ENCODE data around the gene AMD1.

AMD1 gene

GRCh38 chr6:110859335-110859792, 15.2 kb upstream of the AMD1 start:
- Histone ChIP-seq H3K4me3 (ENCODE audit: low read length) (no peak overlapping the region), H4K20me1 (ENCODE audit: insufficient read depth, low read length) (no peaks in the 10 kb centered on the region), H3K27ac (ENCODE audit: low read length) (no peak overlapping the region), H3K79me2 (ENCODE audit: low read length) (no peaks in the 10 kb centered on the region), H3K9ac (ENCODE audit: low read length) (no peak overlapping the region), H3K4me1 (ENCODE audit: low read length) (no peaks in the 10 kb centered on the region), H3K9me3 (ENCODE audit: insufficient read depth, low read length) (no peaks in the 10 kb centered on the region), H3K27me3 (ENCODE audit: low read depth, low read length) (no peaks in the 10 kb centered on the region), H3K4me2 (ENCODE audit: low read length) (no peak overlapping the region), H3K36me3 (replicated peaks; ENCODE audit: low read depth, low read length) (no peaks in the 10 kb centered on the region), H2AFZ (ENCODE audit: low read depth, low read length) (no peak overlapping the region)
- TF ChIP-seq EZH2phosphoT487 (IDR thresholded peaks at IDR 0.05; ENCODE audit: low read depth) = no peak
- TF ChIP-seq, protein P1, sequence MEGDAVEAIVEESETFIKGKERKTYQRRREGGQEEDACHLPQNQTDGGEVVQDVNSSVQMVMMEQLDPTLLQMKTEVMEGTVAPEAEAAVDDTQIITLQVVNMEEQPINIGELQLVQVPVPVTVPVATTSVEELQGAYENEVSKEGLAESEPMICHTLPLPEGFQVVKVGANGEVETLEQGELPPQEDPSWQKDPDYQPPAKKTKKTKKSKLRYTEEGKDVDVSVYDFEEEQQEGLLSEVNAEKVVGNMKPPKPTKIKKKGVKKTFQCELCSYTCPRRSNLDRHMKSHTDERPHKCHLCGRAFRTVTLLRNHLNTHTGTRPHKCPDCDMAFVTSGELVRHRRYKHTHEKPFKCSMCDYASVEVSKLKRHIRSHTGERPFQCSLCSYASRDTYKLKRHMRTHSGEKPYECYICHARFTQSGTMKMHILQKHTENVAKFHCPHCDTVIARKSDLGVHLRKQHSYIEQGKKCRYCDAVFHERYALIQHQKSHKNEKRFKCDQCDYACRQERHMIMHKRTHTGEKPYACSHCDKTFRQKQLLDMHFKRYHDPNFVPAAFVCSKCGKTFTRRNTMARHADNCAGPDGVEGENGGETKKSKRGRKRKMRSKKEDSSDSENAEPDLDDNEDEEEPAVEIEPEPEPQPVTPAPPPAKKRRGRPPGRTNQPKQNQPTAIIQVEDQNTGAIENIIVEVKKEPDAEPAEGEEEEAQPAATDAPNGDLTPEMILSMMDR (IDR thresholded peaks at IDR 0.05; ENCODE audit: low read depth, low read length) = no peak

DNA sequence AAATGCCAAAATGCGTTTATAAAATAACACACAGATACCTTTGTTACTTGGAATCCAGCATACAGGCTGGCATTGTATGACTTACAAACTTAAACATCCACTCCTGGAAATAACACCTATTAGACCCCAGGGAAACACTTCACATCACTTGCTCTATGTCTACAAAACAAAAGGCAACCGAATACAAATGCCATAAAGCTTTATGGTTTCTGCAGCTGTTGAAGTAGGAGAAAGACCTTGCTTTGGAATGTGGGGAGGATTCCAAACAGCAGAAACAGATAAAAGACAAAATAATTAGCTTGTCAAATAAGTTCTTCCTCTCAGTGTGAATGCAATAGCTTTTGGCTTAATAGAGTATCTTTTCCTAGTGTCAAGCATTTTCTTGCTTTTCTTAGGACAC, 9.8 kb upstream of the AMD1 start:
- Histone ChIP-seq H3K4me3 (ENCODE audit: low read length) (no peak overlapping the region), H3K27me3 (ENCODE audit: low read depth, low read length) (no peaks in the 10 kb centered on the region), H4K20me1 (ENCODE audit: insufficient read depth, low read length) (no peaks in the 10 kb centered on the region), H3K27ac (ENCODE audit: low read length) (no peak overlapping the region), H3K36me3 (replicated peaks; ENCODE audit: low read depth, low read length) (no peaks in the 10 kb centered on the region), H3K4me2 (ENCODE audit: low read length) (no peak overlapping the region), H2AFZ (ENCODE audit: low read depth, low read length) (no peak overlapping the region), H3K4me1 (ENCODE audit: low read length) (peaks cover 21% of the 10 kb centered on the region), H3K9ac (ENCODE audit: low read length) (no peak overlapping the region), H3K79me2 (ENCODE audit: low read length) (no peaks in the 10 kb centered on the region), H3K9me3 (ENCODE audit: insufficient read depth, low read length) (no peaks in the 10 kb centered on the region)
- TF ChIP-seq, protein P1 (IDR thresholded peaks at IDR 0.05; ENCODE audit: low read depth, low read length) = no peak
- no peak for TF ChIP-seq EZH2phosphoT487 (IDR thresholded peaks at IDR 0.05; ENCODE audit: low read depth)

DNA sequence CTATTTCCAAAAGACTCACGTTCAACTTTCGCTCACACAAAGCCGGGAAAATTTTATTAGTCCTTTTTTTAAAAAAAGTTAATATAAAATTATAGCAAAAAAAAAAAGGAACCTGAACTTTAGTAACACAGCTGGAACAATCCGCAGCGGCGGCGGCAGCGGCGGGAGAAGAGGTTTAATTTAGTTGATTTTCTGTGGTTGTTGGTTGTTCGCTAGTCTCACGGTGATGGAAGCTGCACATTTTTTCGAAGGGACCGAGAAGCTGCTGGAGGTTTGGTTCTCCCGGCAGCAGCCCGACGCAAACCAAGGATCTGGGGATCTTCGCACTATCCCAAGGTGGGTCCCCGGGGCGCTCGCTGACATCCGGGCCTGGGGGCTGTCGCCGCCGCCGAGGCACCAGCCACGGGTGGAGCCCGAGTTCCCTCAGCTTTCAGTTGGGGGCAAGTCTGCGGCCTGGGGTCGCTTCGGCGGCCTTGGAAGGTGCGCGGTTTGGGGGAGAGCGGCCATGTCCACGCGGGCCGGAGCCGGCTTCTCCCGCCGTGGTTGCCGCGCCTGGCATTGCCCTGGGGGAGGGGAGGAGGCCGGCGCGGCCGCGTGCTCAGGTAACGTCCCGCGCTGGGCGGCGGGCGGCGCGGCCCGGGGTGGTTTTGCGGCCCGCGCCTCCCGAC, 429 bp downstream of the AMD1 start:
- no peaks in the 10 kb centered on the region for H3K27me3 ChIP-seq (ENCODE audit: low read depth, low read length)

GRCh38 chr6:110875548-110876169, 1.1 kb downstream of the AMD1 start:
- H4K20me1 ChIP-seq (ENCODE audit: insufficient read depth, low read length) = peaks cover 54% of the 10 kb centered on the region
- H2AFZ ChIP-seq (ENCODE audit: low read depth, low read length) = no peak overlapping the region
- peak overlapping the region; percentile 94 for H3K4me3 ChIP-seq (ENCODE audit: low read length)

More for the DNA sequence above, 429 bp downstream of the AMD1 start:
- no peak overlapping the region for H2AFZ ChIP-seq (ENCODE audit: low read depth, low read length)
- peak overlapping the region; percentile 94 for H3K4me3 ChIP-seq (ENCODE audit: low read length)
- no peaks in the 10 kb centered on the region for H3K9me3 ChIP-seq (ENCODE audit: insufficient read depth, low read length)
- peaks cover 35% of the 10 kb centered on the region for H3K4me1 ChIP-seq (ENCODE audit: low read length)
- H3K27ac ChIP-seq (ENCODE audit: low read length) = peak overlapping the region; percentile 61
- H3K4me2 ChIP-seq (ENCODE audit: low read length) = peak overlapping the region; percentile 78
- H3K79me2 ChIP-seq (ENCODE audit: low read length) = peaks cover 71% of the 10 kb centered on the region
- H3K9ac ChIP-seq (ENCODE audit: low read length) = peak overlapping the region; percentile 86
- TF ChIP-seq EZH2phosphoT487 (IDR thresholded peaks at IDR 0.05; ENCODE audit: low read depth) = no peak
- TF ChIP-seq, protein P1 (IDR thresholded peaks at IDR 0.05; ENCODE audit: low read depth, low read length) = no peak
- H4K20me1 ChIP-seq (ENCODE audit: insufficient read depth, low read length) = peaks cover 47% of the 10 kb centered on the region
- peaks cover 7% of the 10 kb centered on the region for H3K36me3 ChIP-seq (replicated peaks; ENCODE audit: low read depth, low read length)

More at GRCh38 chr6:110875548-110876169, 1.1 kb downstream of the AMD1 start:
- Histone ChIP-seq H3K4me1 (ENCODE audit: low read length) (peaks cover 41% of the 10 kb centered on the region), H3K9me3 (ENCODE audit: insufficient read depth, low read length) (no peaks in the 10 kb centered on the region), H3K36me3 (replicated peaks; ENCODE audit: low read depth, low read length) (peaks cover 7% of the 10 kb centered on the region), H3K27me3 (ENCODE audit: low read depth, low read length) (no peaks in the 10 kb centered on the region), H3K27ac (ENCODE audit: low read length) (peak overlapping the region; percentile 61), H3K79me2 (ENCODE audit: low read length) (peaks cover 78% of the 10 kb centered on the region), H3K9ac (ENCODE audit: low read length) (peak overlapping the region; percentile 86), H3K4me2 (ENCODE audit: low read length) (peak overlapping the region; percentile 78)
- TF ChIP-seq, protein P1 (IDR thresholded peaks at IDR 0.05; ENCODE audit: low read depth, low read length) = no peak
- no peak for TF ChIP-seq EZH2phosphoT487 (IDR thresholded peaks at IDR 0.05; ENCODE audit: low read depth)
